DOHH2 (cell line): ENCODE data around the gene CLPSL2.

Experiments used
- CTCF ChIP-seq: fragments of 200-600 bp; sonication (generic); IDR thresholded peaks from one replicate; pipeline ENCODE4 v1.5.1; 2014; ENCODE audit warnings: antibody characterized with exemption, mild to moderate bottlenecking, low read depth, low read length; ENCODE audit not compliant: poor library complexity, severe bottlenecking
- EZH2phosphoT487 ChIP-seq: fragments of 200-600 bp; sonication (generic); IDR thresholded peaks from 2 replicates; pipeline ENCODE4 v1.6.1; 2017; ENCODE audit warnings: borderline replicate concordance, mild to moderate bottlenecking, antibody characterized with exemption, low read length, moderate library complexity, mixed read lengths

GRCh38 chr6:35731736-35732532 lies 44.5 kb upstream of the CLPSL2 start:
- TF ChIP-seq CTCF (peak; percentile 38), EZH2phosphoT487 (no peak)
